GM12878 (cell line): Measurements from ENCODE around the gene ZNF385D. TPM values are rescaled to one million over a fixed set of nuclear protein-coding genes. Genes with fewer than 3 reads are reported as not detected.

Source experiments
- ATAC-seq: fragments of 200-7000 bp; cut with Tn5 transposase; 3 replicates; pipeline ENCODE4 v1.9.1; 2020; ENCODE audit warnings: mild to moderate bottlenecking, moderate library complexity
- BruUV-seq: library from RNA; stranded (reverse); fragments of 400-500 nt; replicated peaks from 2 replicates; lab custom pipeline; 2021; lab: Mats Ljungman, UMichigan
- CTCF ChIA-PET: fragments of 300-600 bp; sonication (Branson Sonifier 250); formaldehyde crosslinking; extraction: SDS; loops from one replicate; lab custom pipeline; 2021; ENCODE audit warnings: inconsistent platforms; lab: Yijun Ruan, JAX
- POLR2A ChIA-PET: fragments of 350-600 bp; formaldehyde crosslinking; extraction: SDS; loops from one replicate; lab custom pipeline; 2021; ENCODE audit warnings: inconsistent platforms; lab: Charles Lee
- RAD21 ChIA-PET: fragments of 300-600 bp; sonication (Branson Sonifier 250); formaldehyde crosslinking; loops from one replicate; lab custom pipeline; 2023; ENCODE audit warnings: antibody characterized with exemption; ENCODE audit not compliant: unreplicated experiment; lab: Charles Lee
- SMC1A ChIA-PET: fragments of 300-600 bp; sonication (Branson Sonifier 250); formaldehyde crosslinking; loops from one replicate; lab custom pipeline; 2023; ENCODE audit not compliant: unreplicated experiment, uncharacterized antibody; lab: Charles Lee
- DNase-seq: peaks from one replicate; pipeline ENCODE4 v3.0.0-alpha.2; 2011; ENCODE audit warnings: low read depth, low spot score
- FAIRE-seq: peaks from 3 replicates; lab custom pipeline; 2011; peaks lifted over from hg19 to GRCh38; lab: Jason Lieb, UNC
- H2AFZ ChIP-seq: 2 replicates; pipeline ENCODE4 v1.6.0; 2011; ENCODE audit warnings: low read depth, low read length, control low read depth; ENCODE audit not compliant: control insufficient read depth
- H3K27ac ChIP-seq: 2 replicates; pipeline ENCODE4 v1.5.1; 2011; ENCODE audit warnings: control low read depth; ENCODE audit not compliant: control insufficient read depth, insufficient read depth
- H3K27me3 ChIP-seq, 2 experiments: replicated peaks in 1 of 2; 2 replicates each; pipeline versions ENCODE4 v1.6.0 to v1.6.1; 2011; ENCODE audit warnings: low read length in 1 of 2; ENCODE audit not compliant: control insufficient read depth in 2 of 2, insufficient read depth in 2 of 2
- H3K36me3 ChIP-seq, 2 experiments: 2 replicates each; pipeline ENCODE4 v1.5.1; 2011; ENCODE audit warnings: low read length in 1 of 2; ENCODE audit not compliant: control insufficient read depth in 2 of 2, insufficient read depth in 2 of 2
- H3K4me1 ChIP-seq: 2 replicates; pipeline ENCODE4 v1.6.1; 2011; ENCODE audit warnings: mild to moderate bottlenecking, low read length, moderate library complexity, mixed read lengths; ENCODE audit not compliant: control insufficient read depth, insufficient read depth
- H3K4me2 ChIP-seq: 2 replicates; pipeline ENCODE4 v1.6.0; 2011; ENCODE audit warnings: control low read depth; ENCODE audit not compliant: control insufficient read depth, insufficient read depth
- H3K4me3 ChIP-seq: fragments of 200-600 bp; sonication (generic); 2 replicates; pipeline ENCODE4 v1.5.1; 2016
- H3K79me2 ChIP-seq: 2 replicates; pipeline ENCODE4 v1.6.0; 2011; ENCODE audit warnings: low read length; ENCODE audit not compliant: control insufficient read depth, insufficient read depth
- H3K9ac ChIP-seq: 2 replicates; pipeline ENCODE4 v1.8.0; 2011; ENCODE audit warnings: low read length, control low read depth, mixed read lengths; ENCODE audit not compliant: control insufficient read depth, insufficient read depth
- H3K9me3 ChIP-seq: replicated peaks from 3 replicates; pipeline ENCODE4 v1.5.1; 2011; ENCODE audit warnings: mild to moderate bottlenecking, low read length; ENCODE audit not compliant: control insufficient read depth, insufficient read depth
- H4K20me1 ChIP-seq: 2 replicates; pipeline ENCODE4 v1.6.0; 2011; ENCODE audit not compliant: control insufficient read depth, insufficient read depth
- FOS ChIP-seq: IDR thresholded peaks from 3 replicates; pipeline ENCODE4 v1.6.1; 2011; ENCODE audit warnings: borderline replicate concordance; ENCODE audit not compliant: insufficient read length; ENCODE audit errors: extremely low read depth
- HDAC6 ChIP-seq: fragments of 200-600 bp; sonication (generic); IDR thresholded peaks from one replicate; pipeline ENCODE4 v1.8.0; 2017; ENCODE audit warnings: antibody characterized with exemption; ENCODE audit not compliant: unreplicated experiment
- IKZF2 ChIP-seq, 2 experiments: fragments of 450-650 bp; IDR thresholded peaks; 2 replicates each; pipeline ENCODE4 v1.6.1; 2017; ENCODE audit warnings: mild to moderate bottlenecking in 2 of 2, moderate library complexity in 2 of 2
- MTA3 ChIP-seq: IDR thresholded peaks from 2 replicates; pipeline ENCODE4 v1.6.1; 2012; ENCODE audit warnings: low read length, inconsistent platforms, borderline replicate concordance
- NFYB ChIP-seq: IDR thresholded peaks from 2 replicates; pipeline ENCODE4 v1.6.1; 2011; ENCODE audit warnings: low read depth, mild to moderate bottlenecking, low read length, improper control_type of control experiment, moderate library complexity; ENCODE audit not compliant: insufficient read depth
- NR2C1 ChIP-seq: fragments of 450-650 bp; IDR thresholded peaks from 2 replicates; pipeline ENCODE4 v1.6.1; 2017; ENCODE audit warnings: antibody characterized with exemption, mild to moderate bottlenecking, moderate library complexity
- SMAD5 ChIP-seq: IDR thresholded peaks from 2 replicates; pipeline ENCODE4 v1.6.1; 2016; ENCODE audit warnings: antibody characterized with exemption, low read depth
- ZNF217 ChIP-seq: fragments of 450-650 bp; IDR thresholded peaks from 2 replicates; pipeline ENCODE4 v1.6.1; 2017; ENCODE audit warnings: antibody characterized with exemption, mild to moderate bottlenecking
- ZNF384 ChIP-seq: IDR thresholded peaks from 2 replicates; pipeline ENCODE4 v1.6.1; 2012; ENCODE audit warnings: low read depth, mild to moderate bottlenecking, low read length, improper control_type of control experiment, borderline replicate concordance
- WGBS: methylation state at CpG from one replicate; pipeline ENCODE4 v1.1.6; 2016; ENCODE audit warnings: low lambda C conversion rate; ENCODE audit not compliant: insufficient replicate concordance, insufficient coverage; ENCODE audit errors: missing lambda C conversion rate; 5-methylcytosine and 5-hydroxymethylcytosine counted together
- in situ Hi-C: fragments of 300-500 bp; cut with MboI; formaldehyde crosslinking; loops from 9 replicates; pipeline ENCODE4 v1.14.3; 2018; ENCODE audit warnings: mixed read lengths
- intact Hi-C: fragments of 100-400 bp; cut with micrococcal nuclease; formaldehyde crosslinking; loops from one replicate; pipeline ENCODE4 v1.14.2; 2022; ENCODE audit not compliant: unreplicated experiment
- polyA plus RNA-seq, 11 experiments: library from polyadenylated mRNA; depleted of rRNA in 4 of 11; unstranded in 6 of 11; stranded (reverse) in 5 of 11; fragments of >200 nt; fragmentation: Nextera tagmentation in 4 of 11; fragmentation: Illumina TruSeq in 1 of 11; extraction: Ambion mirVana in 4 of 11; extraction: Trizol in 1 of 11; gene quantifications; 1 replicate in 1 of 11; 2 replicates in 10 of 11; pipeline versions ENCODE4 v1.2.1 to v1.2.3, GENCODE V29; 2011 to 2016; ENCODE audit warnings: inconsistent platforms in 2 of 11, missing spikeins in 2 of 11, low read depth in 1 of 11
- total RNA-seq, 4 experiments: library from RNA; depleted of rRNA in 3 of 4; stranded (reverse); fragments of >200 nt in 3 of 4; fragmentation: Illumina TruSeq in 1 of 4; extraction: Trizol in 1 of 4; gene quantifications; 2 replicates each; pipeline versions ENCODE4 v1.2.1 to v1.2.3, GENCODE V29; 2013 to 2021
- TF ChIP-seq, protein P1 (sequence below): fragments of 450-650 bp; IDR thresholded peaks from 2 replicates; pipeline ENCODE4 v1.6.1; 2016; ENCODE audit warnings: mild to moderate bottlenecking
- TF ChIP-seq, protein P2 (sequence below): IDR thresholded peaks from 2 replicates; pipeline ENCODE4 v1.6.1; 2012; ENCODE audit warnings: low read length, inconsistent platforms

Gene ZNF385D
- total and polyA plus RNA-seq, 10 of the 15 experiments (the other 5 are each of a cell fraction or from before 2014, with no cell fraction given), result 0.01 to 0.62 (median 0.18) TPM; not detected in 5

DNA sequence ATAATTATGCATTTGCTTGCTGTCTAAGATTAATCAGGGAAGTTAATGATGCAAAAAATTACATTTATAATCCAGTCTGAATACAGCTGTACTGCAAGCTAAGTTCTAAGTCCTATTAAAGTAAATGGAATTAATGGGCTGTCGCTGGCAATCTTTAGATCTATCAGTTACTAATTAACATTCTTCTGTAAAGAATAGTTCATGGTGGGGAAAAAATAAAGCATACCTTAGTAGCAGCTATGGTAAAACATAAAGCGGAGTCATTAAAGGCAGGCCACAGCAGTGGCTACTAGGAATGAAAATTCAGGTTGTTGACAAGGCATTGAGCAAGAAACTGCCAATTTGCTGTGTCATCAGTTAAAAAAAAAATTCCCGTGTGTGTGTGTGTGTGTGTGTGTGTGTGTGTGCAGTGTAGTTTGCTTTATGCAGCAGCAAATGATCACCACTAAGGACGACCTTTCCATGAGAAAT is 129.8 kb downstream of the ZNF385D start:
- ATAC-seq (no peak), FAIRE-seq (no peak), DNase-seq (no peak)
- Histone ChIP-seq H3K9ac (no peak overlapping the region), H2AFZ (no peak overlapping the region), H3K9me3 (no peaks in the 10 kb centered on the region), H3K27me3 (no peaks in the 10 kb centered on the region), H3K36me3 (no peaks in the 10 kb centered on the region), H3K4me3 (no peak overlapping the region), H3K79me2 (no peaks in the 10 kb centered on the region), H3K4me2 (no peak overlapping the region), H3K27ac (no peak overlapping the region), H4K20me1 (no peaks in the 10 kb centered on the region), H3K4me1 (no peaks in the 10 kb centered on the region)
- ChIA-PET SMC1A (interaction anchor here (0.6 kb wide), 1 partner anchor 15 kb away, joined by 3 read pairs; no protein-coding TSS in a partner anchor), CTCF (interaction anchor here (1.0 kb wide), 1 partner anchor 11 kb away, joined by 3 read pairs; no protein-coding TSS in a partner anchor), POLR2A (no interaction called here), RAD21 (interaction anchor here (0.7 kb wide), 1 partner anchor 604 kb away, joined by 3 read pairs; no protein-coding TSS in a partner anchor)
- intact Hi-C loops (no loop called here), in situ Hi-C loops (no loop called here)
- no peak for TF ChIP-seq FOS
- no TSS peak for BruUV-seq
- WGBS, result 20% methylated on average over 4 of the region's 4 CpGs

DNA sequence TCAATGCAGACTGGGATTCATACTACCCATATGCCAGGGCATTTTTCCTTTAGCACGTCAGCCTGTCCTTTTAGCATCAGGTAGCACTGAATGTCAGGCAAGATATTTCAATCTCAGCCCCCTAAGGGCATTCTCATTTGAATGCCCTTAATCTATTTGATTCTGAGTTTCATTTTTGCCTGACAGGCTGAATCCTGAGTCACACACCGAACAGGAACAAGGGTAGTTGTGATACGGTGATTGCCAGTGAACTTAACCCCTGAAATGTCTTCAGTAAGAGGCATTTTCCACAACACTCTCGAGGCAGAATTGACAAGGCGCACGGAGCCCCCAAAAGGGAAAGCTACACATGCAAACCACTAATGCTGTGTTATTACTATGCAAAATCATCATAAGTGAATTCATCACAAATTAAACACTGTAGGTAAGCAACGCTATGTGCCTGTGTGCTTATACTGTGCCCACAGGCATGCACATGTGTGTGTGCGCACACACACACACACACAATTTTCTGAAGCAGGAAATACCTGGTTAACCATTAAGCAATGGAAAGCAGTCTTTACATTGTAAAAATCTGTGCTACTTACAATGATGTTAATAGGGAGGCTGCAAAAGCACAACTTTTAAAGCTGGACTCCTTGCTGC is 130.4 kb downstream of the ZNF385D start:
- CTCF ChIA-PET, result interaction anchor here (1.0 kb wide), 1 partner anchor 11 kb away, joined by 3 read pairs; no protein-coding TSS in a partner anchor
- intact Hi-C loops, result no loop called here

More for the DNA sequence above, 130.4 kb downstream of the ZNF385D start:
- H3K4me2 ChIP-seq, result no peak overlapping the region
- no peaks in the 10 kb centered on the region for H3K9me3 ChIP-seq
- POLR2A ChIA-PET, result no interaction called here
- 44% methylated on average over 8 of the region's 8 CpGs for WGBS
- no peak overlapping the region for H3K9ac ChIP-seq
- no peak overlapping the region for H3K4me3 ChIP-seq
- SMC1A ChIA-PET, result no interaction called here
- no peaks in the 10 kb centered on the region for H3K36me3 ChIP-seq
- no peak overlapping the region for H3K27ac ChIP-seq
- in situ Hi-C loops, result no loop called here
- no peaks in the 10 kb centered on the region for H3K27me3 ChIP-seq
- RAD21 ChIA-PET, result no interaction called here
- no peaks in the 10 kb centered on the region for H4K20me1 ChIP-seq
- H2AFZ ChIP-seq, result no peak overlapping the region
- TF ChIP-seq, protein P1, sequence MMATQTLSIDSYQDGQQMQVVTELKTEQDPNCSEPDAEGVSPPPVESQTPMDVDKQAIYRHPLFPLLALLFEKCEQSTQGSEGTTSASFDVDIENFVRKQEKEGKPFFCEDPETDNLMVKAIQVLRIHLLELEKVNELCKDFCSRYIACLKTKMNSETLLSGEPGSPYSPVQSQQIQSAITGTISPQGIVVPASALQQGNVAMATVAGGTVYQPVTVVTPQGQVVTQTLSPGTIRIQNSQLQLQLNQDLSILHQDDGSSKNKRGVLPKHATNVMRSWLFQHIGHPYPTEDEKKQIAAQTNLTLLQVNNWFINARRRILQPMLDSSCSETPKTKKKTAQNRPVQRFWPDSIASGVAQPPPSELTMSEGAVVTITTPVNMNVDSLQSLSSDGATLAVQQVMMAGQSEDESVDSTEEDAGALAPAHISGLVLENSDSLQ, result no peak
- TF ChIP-seq SMAD5, result no peak
- TF ChIP-seq, protein P2, sequence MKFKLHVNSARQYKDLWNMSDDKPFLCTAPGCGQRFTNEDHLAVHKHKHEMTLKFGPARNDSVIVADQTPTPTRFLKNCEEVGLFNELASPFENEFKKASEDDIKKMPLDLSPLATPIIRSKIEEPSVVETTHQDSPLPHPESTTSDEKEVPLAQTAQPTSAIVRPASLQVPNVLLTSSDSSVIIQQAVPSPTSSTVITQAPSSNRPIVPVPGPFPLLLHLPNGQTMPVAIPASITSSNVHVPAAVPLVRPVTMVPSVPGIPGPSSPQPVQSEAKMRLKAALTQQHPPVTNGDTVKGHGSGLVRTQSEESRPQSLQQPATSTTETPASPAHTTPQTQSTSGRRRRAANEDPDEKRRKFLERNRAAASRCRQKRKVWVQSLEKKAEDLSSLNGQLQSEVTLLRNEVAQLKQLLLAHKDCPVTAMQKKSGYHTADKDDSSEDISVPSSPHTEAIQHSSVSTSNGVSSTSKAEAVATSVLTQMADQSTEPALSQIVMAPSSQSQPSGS, result no peak
- TF ChIP-seq NFYB, result no peak
- no peak for TF ChIP-seq IKZF2 (IDR thresholded peaks at IDR 0.05)
- no peak for TF ChIP-seq ZNF384
- no peak for TF ChIP-seq NR2C1
- TF ChIP-seq MTA3, result no peak
- no peak for TF ChIP-seq HDAC6
- TF ChIP-seq ZNF217, result no peak
- H3K4me1 ChIP-seq, result no peaks in the 10 kb centered on the region
- H3K79me2 ChIP-seq, result no peaks in the 10 kb centered on the region
- BruUV-seq, result no TSS peak
- ATAC-seq, result no peak
- no peak for FAIRE-seq
- DNase-seq, result no peak
